HEK293 (cell line): Measurements from ENCODE around the gene YEATS4.

Source experiments
- CTCF ChIA-PET: fragments of 350-600 bp; formaldehyde crosslinking; extraction: SDS; loops from one replicate; lab custom pipeline; 2021; ENCODE audit warnings: antibody characterized with exemption; lab: Yijun Ruan, JAX
- POLR2A ChIA-PET: fragments of 300-600 bp; formaldehyde crosslinking; extraction: SDS; loops from one replicate; lab custom pipeline; 2020; ENCODE audit warnings: antibody characterized with exemption, inconsistent platforms; lab: Yijun Ruan, JAX
- H3K27ac ChIP-seq: fragments of 200-500 bp; sonication (Bioruptor generic); 2 replicates; pipeline ENCODE4 v1.5.1; 2014; ENCODE audit warnings: low read depth, low read length, control low read depth, inconsistent platforms; ENCODE audit errors: extremely low read depth
- H3K36me3 ChIP-seq, 2 experiments: fragments of 200-500 bp in 1 of 2; sonication (Bioruptor generic) in 1 of 2; 1 replicate in 1 of 2; 2 replicates in 1 of 2; pipeline ENCODE4 v1.5.1; 2014 to 2017; ENCODE audit warnings: inconsistent platforms in 2 of 2, low read length in 2 of 2; ENCODE audit not compliant: control insufficient read depth in 2 of 2, insufficient read depth in 1 of 2
- H3K4me1 ChIP-seq: fragments of 200-500 bp; sonication (Bioruptor generic); 2 replicates; pipeline ENCODE4 v1.5.1; 2014; ENCODE audit warnings: mild to moderate bottlenecking, low read length, inconsistent platforms; ENCODE audit not compliant: control insufficient read depth, insufficient read depth
- H3K4me3 ChIP-seq: 2 replicates; pipeline ENCODE4 v1.5.1; 2011; ENCODE audit warnings: low read depth, mild to moderate bottlenecking, control low read depth, low read length, moderate library complexity
- H3K9me3 ChIP-seq: fragments of 200-500 bp; sonication (Bioruptor generic); 2 replicates; pipeline ENCODE4 v1.5.1; 2014; ENCODE audit warnings: low read depth, low read length, inconsistent platforms; ENCODE audit not compliant: control insufficient read depth, insufficient read depth
- BCL11B ChIP-seq: fragments of 450-650 bp; formaldehyde crosslinking; IDR thresholded peaks from 2 replicates; pipeline ENCODE4 v1.5.1; 2016; ENCODE audit warnings: low read depth, missing biosample characterization, missing genetic modification characterization
- GFI1B ChIP-seq: fragments of 450-650 bp; formaldehyde crosslinking; IDR thresholded peaks from 2 replicates; pipeline ENCODE4 v1.5.1; 2016; ENCODE audit warnings: missing biosample characterization, missing genetic modification characterization
- GLI4 ChIP-seq: fragments of 450-650 bp; formaldehyde crosslinking; IDR thresholded peaks from 2 replicates; pipeline ENCODE4 v1.5.1; 2016; ENCODE audit warnings: missing biosample characterization, missing genetic modification characterization
- IKZF3 ChIP-seq: fragments of 450-650 bp; IDR thresholded peaks from 2 replicates; pipeline ENCODE4 v1.5.0; 2018; ENCODE audit warnings: missing biosample characterization, mild to moderate bottlenecking, missing genetic modification characterization, moderate library complexity
- KLF16 ChIP-seq: fragments of 450-650 bp; formaldehyde crosslinking; IDR thresholded peaks from 2 replicates; pipeline ENCODE4 v1.5.1; 2017; ENCODE audit warnings: missing biosample characterization, missing genetic modification characterization
- RBAK ChIP-seq: fragments of 450-650 bp; formaldehyde crosslinking; IDR thresholded peaks from 2 replicates; pipeline ENCODE4 v1.5.1; 2016; ENCODE audit warnings: missing biosample characterization, missing genetic modification characterization
- SCRT1 ChIP-seq: fragments of 450-650 bp; formaldehyde crosslinking; IDR thresholded peaks from 2 replicates; pipeline ENCODE4 v1.5.1; 2016; ENCODE audit warnings: missing biosample characterization, missing genetic modification characterization, borderline replicate concordance
- ZBTB48 ChIP-seq: fragments of 450-650 bp; formaldehyde crosslinking; IDR thresholded peaks from 2 replicates; pipeline ENCODE4 v1.5.1; 2016; ENCODE audit warnings: missing biosample characterization, missing genetic modification characterization
- ZNF132 ChIP-seq: fragments of 450-650 bp; formaldehyde crosslinking; IDR thresholded peaks from 2 replicates; pipeline ENCODE4 v1.5.1; 2017; ENCODE audit warnings: missing biosample characterization, missing genetic modification characterization, borderline replicate concordance
- ZNF146 ChIP-seq: fragments of 450-650 bp; formaldehyde crosslinking; IDR thresholded peaks from 2 replicates; pipeline ENCODE4 v1.5.1; 2016; ENCODE audit warnings: missing biosample characterization, missing genetic modification characterization
- ZNF169 ChIP-seq: fragments of 450-650 bp; formaldehyde crosslinking; IDR thresholded peaks from 2 replicates; pipeline ENCODE4 v1.5.1; 2016; ENCODE audit warnings: missing biosample characterization, missing genetic modification characterization
- ZNF266 ChIP-seq: fragments of 450-650 bp; formaldehyde crosslinking; IDR thresholded peaks from 2 replicates; pipeline ENCODE4 v1.5.1; 2016; ENCODE audit warnings: missing biosample characterization, missing genetic modification characterization, low read depth
- ZNF274 ChIP-seq, 2 experiments: fragments of 200-500 bp in 1 of 2; fragments of 450-650 bp in 1 of 2; sonication (Bioruptor generic) in 1 of 2; formaldehyde crosslinking in 1 of 2; IDR thresholded peaks; 2 replicates each; pipeline versions ENCODE4 v1.5.1 to v1.6.1; 2014 to 2016; ENCODE audit warnings: borderline replicate concordance in 1 of 2, inconsistent platforms in 1 of 2, low read length in 1 of 2, missing biosample characterization in 1 of 2, missing genetic modification characterization in 1 of 2
- ZNF335 ChIP-seq: fragments of 450-650 bp; formaldehyde crosslinking; conservative IDR thresholded peaks from 2 replicates; pipeline ENCODE4 v1.5.1; 2016; ENCODE audit warnings: missing biosample characterization, missing genetic modification characterization
- ZNF350 ChIP-seq: fragments of 450-650 bp; formaldehyde crosslinking; IDR thresholded peaks from 2 replicates; pipeline ENCODE4 v1.5.0; 2017; ENCODE audit warnings: missing biosample characterization, mild to moderate bottlenecking, missing genetic modification characterization
- ZNF394 ChIP-seq: fragments of 450-650 bp; formaldehyde crosslinking; IDR thresholded peaks from 2 replicates; pipeline ENCODE4 v1.5.1; 2016; ENCODE audit warnings: missing biosample characterization, missing genetic modification characterization, mild to moderate bottlenecking, moderate library complexity, borderline replicate concordance
- ZNF530 ChIP-seq: fragments of 450-650 bp; formaldehyde crosslinking; IDR thresholded peaks from 2 replicates; pipeline ENCODE4 v1.5.1; 2016; ENCODE audit warnings: low read depth, missing biosample characterization, missing genetic modification characterization
- ZNF610 ChIP-seq: fragments of 450-650 bp; formaldehyde crosslinking; IDR thresholded peaks from 2 replicates; pipeline ENCODE4 v1.5.1; 2016; ENCODE audit warnings: missing biosample characterization, missing genetic modification characterization, borderline replicate concordance
- ZNF670 ChIP-seq: fragments of 450-650 bp; formaldehyde crosslinking; IDR thresholded peaks from 2 replicates; pipeline ENCODE4 v1.5.1; 2016; ENCODE audit warnings: missing biosample characterization, missing genetic modification characterization, low read depth
- ZNF747 ChIP-seq: fragments of 450-650 bp; formaldehyde crosslinking; IDR thresholded peaks from 2 replicates; pipeline ENCODE4 v1.5.1; 2016; ENCODE audit warnings: missing biosample characterization, missing genetic modification characterization
- ZNF776 ChIP-seq: fragments of 450-650 bp; formaldehyde crosslinking; IDR thresholded peaks from 2 replicates; pipeline ENCODE4 v1.5.0; 2017; ENCODE audit warnings: missing biosample characterization, missing genetic modification characterization, borderline replicate concordance
- ZNF830 ChIP-seq: fragments of 450-650 bp; IDR thresholded peaks from 2 replicates; pipeline ENCODE4 v1.5.0; 2018; ENCODE audit warnings: missing biosample characterization, missing genetic modification characterization, low read depth, mild to moderate bottlenecking, moderate library complexity
- TF ChIP-seq, protein P1 (sequence below): fragments of 450-650 bp; formaldehyde crosslinking; IDR thresholded peaks from 2 replicates; pipeline ENCODE4 v1.5.1; 2016; ENCODE audit warnings: missing biosample characterization, missing genetic modification characterization
- TF ChIP-seq, protein P2 (sequence below): fragments of 450-650 bp; formaldehyde crosslinking; IDR thresholded peaks from 2 replicates; pipeline ENCODE4 v1.5.1; 2016; ENCODE audit warnings: missing biosample characterization, missing genetic modification characterization
- TF ChIP-seq, protein P3 (sequence below): fragments of 450-650 bp; formaldehyde crosslinking; IDR thresholded peaks from 2 replicates; pipeline ENCODE4 v1.5.1; 2016; ENCODE audit warnings: missing biosample characterization, missing genetic modification characterization

The YEATS4 gene

DNA sequence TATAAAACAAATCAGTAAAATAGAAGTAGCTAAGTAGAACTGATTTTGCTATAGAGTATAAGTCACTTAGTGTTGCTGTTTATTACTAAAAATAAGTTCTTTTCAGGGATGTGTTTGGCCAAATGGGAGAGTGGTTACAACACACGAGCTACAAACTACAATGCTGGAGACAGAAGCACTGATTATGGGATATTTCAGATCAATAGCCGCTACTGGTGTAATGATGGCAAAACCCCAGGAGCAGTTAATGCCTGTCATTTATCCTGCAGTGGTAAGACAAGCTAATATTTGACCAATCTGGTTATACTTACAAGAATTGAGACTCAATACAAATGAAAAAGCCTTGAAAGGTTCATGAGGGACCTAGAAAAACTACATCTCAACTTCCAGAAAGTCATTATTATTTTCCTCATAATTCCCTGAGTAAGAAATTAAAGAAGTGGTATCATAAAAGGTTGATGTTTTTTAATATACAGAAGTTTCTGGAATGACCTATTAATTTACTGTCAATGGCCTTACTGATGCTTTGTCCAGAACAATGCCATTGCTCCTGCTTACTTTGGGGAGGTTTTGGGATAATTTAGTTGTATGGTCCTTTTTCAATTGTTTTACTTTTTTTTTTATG lies 9.4 kb upstream of the YEATS4 start:
- no peak overlapping the region for H3K4me3 ChIP-seq
- ChIA-PET CTCF (interaction anchor here (0.5 to 2.7 kb wide), 4 partner anchors 8 to 429 kb away, joined by 3 to 12 read pairs (median 4); no protein-coding TSS in a partner anchor), POLR2A (no interaction called here)
- no peaks in the 10 kb centered on the region for H3K4me1 ChIP-seq
- no peak overlapping the region for H3K27ac ChIP-seq
- H3K36me3 ChIP-seq = no peaks in the 10 kb centered on the region
- no peaks in the 10 kb centered on the region for H3K9me3 ChIP-seq
- TF ChIP-seq ZBTB48 (tag by site-specific recombination) (no peak), ZNF132 (tag by site-specific recombination) (no peak), ZNF747 (tag by site-specific recombination) (no peak), ZNF670 (tag by site-specific recombination) (no peak), ZNF394 (no peak), ZNF335 (no peak), ZNF274 (IDR thresholded peaks at IDR 0.05; ENCODE audit: low read length) (no peak), ZNF274 (tag by site-specific recombination; IDR thresholded peaks at IDR 0.05; ENCODE audit: borderline replicate concordance) (no peak), ZNF776 (no peak)
- TF ChIP-seq, protein P1, sequence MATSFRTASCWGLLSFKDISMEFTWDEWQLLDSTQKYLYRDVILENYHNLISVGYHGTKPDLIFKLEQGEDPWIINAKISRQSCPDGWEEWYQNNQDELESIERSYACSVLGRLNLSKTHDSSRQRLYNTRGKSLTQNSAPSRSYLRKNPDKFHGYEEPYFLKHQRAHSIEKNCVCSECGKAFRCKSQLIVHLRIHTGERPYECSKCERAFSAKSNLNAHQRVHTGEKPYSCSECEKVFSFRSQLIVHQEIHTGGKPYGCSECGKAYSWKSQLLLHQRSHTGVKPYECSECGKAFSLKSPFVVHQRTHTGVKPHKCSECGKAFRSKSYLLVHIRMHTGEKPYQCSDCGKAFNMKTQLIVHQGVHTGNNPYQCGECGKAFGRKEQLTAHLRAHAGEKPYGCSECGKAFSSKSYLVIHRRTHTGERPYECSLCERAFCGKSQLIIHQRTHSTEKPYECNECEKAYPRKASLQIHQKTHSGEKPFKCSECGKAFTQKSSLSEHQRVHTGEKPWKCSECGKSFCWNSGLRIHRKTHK (tag by site-specific recombination) = no peak

DNA sequence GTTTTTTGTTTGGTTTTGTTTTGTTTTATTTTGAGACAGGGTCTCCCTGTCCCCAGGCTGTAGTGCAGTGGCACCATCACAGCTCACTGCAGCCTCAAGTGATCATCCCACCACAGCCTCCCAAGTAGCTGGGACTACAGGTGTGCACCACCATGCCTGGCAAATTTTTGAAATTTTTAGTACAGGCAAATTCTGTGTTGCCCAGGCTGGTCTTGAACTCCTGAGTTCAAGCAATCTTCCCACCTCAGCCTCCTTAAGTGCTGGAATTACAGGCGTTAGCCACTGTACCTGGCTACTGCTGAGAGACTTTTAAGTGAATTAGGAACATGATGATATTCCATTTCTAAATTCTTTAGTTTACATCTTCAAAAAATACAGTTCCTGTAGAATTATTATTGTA lies 8.8 kb upstream of the YEATS4 start:
- Histone ChIP-seq H3K27ac (no peak overlapping the region), H3K36me3 (no peaks in the 10 kb centered on the region), H3K9me3 (no peaks in the 10 kb centered on the region), H3K4me1 (no peaks in the 10 kb centered on the region), H3K4me3 (no peak overlapping the region)
- POLR2A ChIA-PET = no interaction called here
- CTCF ChIA-PET = interaction anchor here (0.5 kb wide), 1 partner anchor 220 kb away, joined by 4 read pairs; no protein-coding TSS in a partner anchor
- TF ChIP-seq ZNF830 (tag by site-specific recombination) = no peak
- no peak for TF ChIP-seq ZNF530 (tag by site-specific recombination)
- TF ChIP-seq BCL11B (tag by site-specific recombination) = no peak
- TF ChIP-seq ZNF266 (tag by site-specific recombination) = no peak
- TF ChIP-seq SCRT1 (tag by site-specific recombination) = no peak
- TF ChIP-seq ZNF350 (tag by site-specific recombination) = no peak
- no peak for TF ChIP-seq ZNF610 (tag by site-specific recombination)
- TF ChIP-seq ZNF169 = no peak
- TF ChIP-seq RBAK (tag by site-specific recombination) = no peak

DNA sequence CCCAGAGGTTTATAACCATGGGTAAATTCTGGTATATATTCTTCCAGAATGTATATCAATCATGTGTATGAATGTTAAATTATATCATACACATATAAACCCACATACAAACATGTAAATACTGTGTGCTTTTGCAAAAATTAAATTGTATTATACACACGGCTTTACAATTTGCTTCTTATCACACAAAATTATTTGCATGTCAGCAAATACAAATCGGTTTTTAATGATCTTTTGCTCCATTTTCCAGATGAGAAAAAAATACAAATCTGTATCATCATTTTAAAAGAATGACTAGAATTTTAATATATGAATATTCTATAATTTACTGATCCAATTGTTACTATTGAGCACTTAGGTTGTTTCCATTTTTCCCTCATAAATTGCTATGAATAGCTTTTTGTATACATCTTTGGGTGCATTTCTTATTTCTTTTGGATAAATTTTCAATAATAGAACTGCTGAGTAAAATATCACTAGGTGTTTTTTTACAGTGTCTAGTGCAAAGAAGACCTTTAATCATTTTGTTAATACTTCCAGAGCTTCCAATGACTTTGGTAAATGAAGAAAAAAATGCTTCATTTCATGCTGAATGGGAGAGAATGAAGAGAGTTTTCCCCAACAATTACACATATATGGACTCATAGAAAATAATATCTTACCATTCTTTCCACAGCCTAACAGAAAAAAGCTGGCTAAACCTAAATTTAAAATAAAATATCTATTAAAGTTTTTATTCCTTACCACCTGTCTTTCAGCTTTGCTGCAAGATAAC lies 7.9 kb upstream of the YEATS4 start:
- Histone ChIP-seq H3K4me1 (no peaks in the 10 kb centered on the region), H3K36me3 (no peaks in the 10 kb centered on the region), H3K27ac (no peak overlapping the region), H3K9me3 (no peaks in the 10 kb centered on the region), H3K4me3 (no peak overlapping the region)
- POLR2A ChIA-PET = no interaction called here
- CTCF ChIA-PET = interaction anchor here (0.7 to 1.0 kb wide), 2 partner anchors 21 to 61 kb away, joined by 3 to 5 read pairs; no protein-coding TSS in a partner anchor
- TF ChIP-seq ZNF146 (tag by site-specific recombination) (no peak), IKZF3 (tag by site-specific recombination) (no peak), ZNF394 (no peak), KLF16 (tag by site-specific recombination) (no peak), GFI1B (no peak), GLI4 (tag by site-specific recombination) (no peak)
- TF ChIP-seq, protein P2, sequence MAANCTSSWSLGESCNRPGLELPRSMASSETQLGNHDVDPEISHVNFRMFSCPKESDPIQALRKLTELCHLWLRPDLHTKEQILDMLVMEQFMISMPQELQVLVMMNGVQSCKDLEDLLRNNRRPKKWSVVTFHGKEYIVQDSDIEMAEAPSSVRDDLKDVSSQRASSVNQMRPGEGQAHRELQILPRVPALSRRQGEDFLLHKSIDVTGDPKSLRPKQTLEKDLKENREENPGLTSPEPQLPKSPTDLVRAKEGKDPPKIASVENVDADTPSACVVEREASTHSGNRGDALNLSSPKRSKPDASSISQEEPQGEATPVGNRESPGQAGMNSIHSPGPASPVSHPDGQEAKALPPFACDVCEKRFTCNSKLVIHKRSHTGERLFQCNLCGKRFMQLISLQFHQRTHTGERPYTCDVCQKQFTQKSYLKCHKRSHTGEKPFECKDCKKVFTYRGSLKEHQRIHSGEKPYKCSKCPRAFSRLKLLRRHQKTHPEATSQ (tag by site-specific recombination) = no peak
- TF ChIP-seq, protein P3, sequence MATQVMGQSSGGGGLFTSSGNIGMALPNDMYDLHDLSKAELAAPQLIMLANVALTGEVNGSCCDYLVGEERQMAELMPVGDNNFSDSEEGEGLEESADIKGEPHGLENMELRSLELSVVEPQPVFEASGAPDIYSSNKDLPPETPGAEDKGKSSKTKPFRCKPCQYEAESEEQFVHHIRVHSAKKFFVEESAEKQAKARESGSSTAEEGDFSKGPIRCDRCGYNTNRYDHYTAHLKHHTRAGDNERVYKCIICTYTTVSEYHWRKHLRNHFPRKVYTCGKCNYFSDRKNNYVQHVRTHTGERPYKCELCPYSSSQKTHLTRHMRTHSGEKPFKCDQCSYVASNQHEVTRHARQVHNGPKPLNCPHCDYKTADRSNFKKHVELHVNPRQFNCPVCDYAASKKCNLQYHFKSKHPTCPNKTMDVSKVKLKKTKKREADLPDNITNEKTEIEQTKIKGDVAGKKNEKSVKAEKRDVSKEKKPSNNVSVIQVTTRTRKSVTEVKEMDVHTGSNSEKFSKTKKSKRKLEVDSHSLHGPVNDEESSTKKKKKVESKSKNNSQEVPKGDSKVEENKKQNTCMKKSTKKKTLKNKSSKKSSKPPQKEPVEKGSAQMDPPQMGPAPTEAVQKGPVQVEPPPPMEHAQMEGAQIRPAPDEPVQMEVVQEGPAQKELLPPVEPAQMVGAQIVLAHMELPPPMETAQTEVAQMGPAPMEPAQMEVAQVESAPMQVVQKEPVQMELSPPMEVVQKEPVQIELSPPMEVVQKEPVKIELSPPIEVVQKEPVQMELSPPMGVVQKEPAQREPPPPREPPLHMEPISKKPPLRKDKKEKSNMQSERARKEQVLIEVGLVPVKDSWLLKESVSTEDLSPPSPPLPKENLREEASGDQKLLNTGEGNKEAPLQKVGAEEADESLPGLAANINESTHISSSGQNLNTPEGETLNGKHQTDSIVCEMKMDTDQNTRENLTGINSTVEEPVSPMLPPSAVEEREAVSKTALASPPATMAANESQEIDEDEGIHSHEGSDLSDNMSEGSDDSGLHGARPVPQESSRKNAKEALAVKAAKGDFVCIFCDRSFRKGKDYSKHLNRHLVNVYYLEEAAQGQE (tag by site-specific recombination) = no peak
